ENCODE results near the gene YWHAE. TPM values are rescaled to one million over a fixed set of nuclear protein-coding genes. Genes with fewer than 3 reads are reported as not detected.

Gene YWHAE
- total and polyA plus RNA-seq, 2 donors (not counting 1 experiment from before 2014, with no cell fraction given) = 364 to 1,742 TPM

GRCh38 chr17:1322014-1322428, 78.0 kb downstream of the YWHAE start:
- Histone ChIP-seq H3K79me2 (ENCODE audit: control insufficient read depth, insufficient read depth, low read length) (no peaks in the 10 kb centered on the region), H3K27ac (ENCODE audit: insufficient read depth, low read length) (no peak overlapping the region), H3K4me2 (ENCODE audit: extremely low read depth, insufficient read depth, low read length) (no peak overlapping the region), H3K4me1 (ENCODE audit: control insufficient read depth, extremely low read depth, insufficient read depth, low read length) (no peaks in the 10 kb centered on the region), H3K9ac (ENCODE audit: insufficient read depth, low read length) (no peak overlapping the region), H4K20me1 (ENCODE audit: control insufficient read depth, extremely low read depth, insufficient read depth, low read length) (no peaks in the 10 kb centered on the region), H3K27me3 (ENCODE audit: control insufficient read depth, insufficient read depth, low read length) (no peaks in the 10 kb centered on the region), H3K36me3 (ENCODE audit: control insufficient read depth, insufficient read depth, low read length) (no peaks in the 10 kb centered on the region), H3K4me3 (replicated peaks in 1 of 4; ENCODE audit: control extremely low read depth in 1 of 4, insufficient read depth in 1 of 4, low read depth in 3 of 4, low read length in 4 of 4) (no peak overlapping the region), H2AFZ (ENCODE audit: low read length) (no peak overlapping the region), H3K9me3 (ENCODE audit: control insufficient read depth, insufficient read depth, low read depth, low read length) (no peaks in the 10 kb centered on the region)
- no peak for TF ChIP-seq EZH2 (IDR thresholded peaks at IDR 0.05; ENCODE audit: low read length, missing control alignments)
- TF ChIP-seq, protein P1, sequence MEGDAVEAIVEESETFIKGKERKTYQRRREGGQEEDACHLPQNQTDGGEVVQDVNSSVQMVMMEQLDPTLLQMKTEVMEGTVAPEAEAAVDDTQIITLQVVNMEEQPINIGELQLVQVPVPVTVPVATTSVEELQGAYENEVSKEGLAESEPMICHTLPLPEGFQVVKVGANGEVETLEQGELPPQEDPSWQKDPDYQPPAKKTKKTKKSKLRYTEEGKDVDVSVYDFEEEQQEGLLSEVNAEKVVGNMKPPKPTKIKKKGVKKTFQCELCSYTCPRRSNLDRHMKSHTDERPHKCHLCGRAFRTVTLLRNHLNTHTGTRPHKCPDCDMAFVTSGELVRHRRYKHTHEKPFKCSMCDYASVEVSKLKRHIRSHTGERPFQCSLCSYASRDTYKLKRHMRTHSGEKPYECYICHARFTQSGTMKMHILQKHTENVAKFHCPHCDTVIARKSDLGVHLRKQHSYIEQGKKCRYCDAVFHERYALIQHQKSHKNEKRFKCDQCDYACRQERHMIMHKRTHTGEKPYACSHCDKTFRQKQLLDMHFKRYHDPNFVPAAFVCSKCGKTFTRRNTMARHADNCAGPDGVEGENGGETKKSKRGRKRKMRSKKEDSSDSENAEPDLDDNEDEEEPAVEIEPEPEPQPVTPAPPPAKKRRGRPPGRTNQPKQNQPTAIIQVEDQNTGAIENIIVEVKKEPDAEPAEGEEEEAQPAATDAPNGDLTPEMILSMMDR (conservative IDR thresholded peaks at IDR 0.05 in 1 of 2, IDR thresholded peaks at IDR 0.05 in 1 of 2; ENCODE audit: low read depth in 1 of 2, low read length in 2 of 2) = no peak
- DNase-seq (ENCODE audit: low read depth in 2 of 2) = no peak

GRCh38 chr17:1315891-1316403, 84.1 kb downstream of the YWHAE start:
- Histone ChIP-seq H3K4me1 (ENCODE audit: control insufficient read depth, extremely low read depth, insufficient read depth, low read length) (no peaks in the 10 kb centered on the region), H3K9ac (ENCODE audit: insufficient read depth, low read length) (no peak overlapping the region), H3K4me3 (replicated peaks in 1 of 4; ENCODE audit: control extremely low read depth in 1 of 4, insufficient read depth in 1 of 4, low read depth in 3 of 4, low read length in 4 of 4) (no peak overlapping the region), H3K27me3 (ENCODE audit: control insufficient read depth, insufficient read depth, low read length) (peaks cover 4% of the 10 kb centered on the region), H3K9me3 (ENCODE audit: control insufficient read depth, insufficient read depth, low read depth, low read length) (no peaks in the 10 kb centered on the region), H3K79me2 (ENCODE audit: control insufficient read depth, insufficient read depth, low read length) (no peaks in the 10 kb centered on the region), H3K27ac (ENCODE audit: insufficient read depth, low read length) (no peak overlapping the region), H3K36me3 (ENCODE audit: control insufficient read depth, insufficient read depth, low read length) (no peaks in the 10 kb centered on the region), H2AFZ (ENCODE audit: low read length) (no peak overlapping the region), H4K20me1 (ENCODE audit: control insufficient read depth, extremely low read depth, insufficient read depth, low read length) (no peaks in the 10 kb centered on the region), H3K4me2 (ENCODE audit: extremely low read depth, insufficient read depth, low read length) (no peak overlapping the region)
- TF ChIP-seq, protein P1 (conservative IDR thresholded peaks at IDR 0.05 in 1 of 2, IDR thresholded peaks at IDR 0.05 in 1 of 2; ENCODE audit: low read depth in 1 of 2, low read length in 2 of 2) = no peak
- no peak for TF ChIP-seq EZH2 (IDR thresholded peaks at IDR 0.05; ENCODE audit: low read length, missing control alignments)
- DNase-seq (ENCODE audit: low read depth in 2 of 2) = no peak

DNA sequence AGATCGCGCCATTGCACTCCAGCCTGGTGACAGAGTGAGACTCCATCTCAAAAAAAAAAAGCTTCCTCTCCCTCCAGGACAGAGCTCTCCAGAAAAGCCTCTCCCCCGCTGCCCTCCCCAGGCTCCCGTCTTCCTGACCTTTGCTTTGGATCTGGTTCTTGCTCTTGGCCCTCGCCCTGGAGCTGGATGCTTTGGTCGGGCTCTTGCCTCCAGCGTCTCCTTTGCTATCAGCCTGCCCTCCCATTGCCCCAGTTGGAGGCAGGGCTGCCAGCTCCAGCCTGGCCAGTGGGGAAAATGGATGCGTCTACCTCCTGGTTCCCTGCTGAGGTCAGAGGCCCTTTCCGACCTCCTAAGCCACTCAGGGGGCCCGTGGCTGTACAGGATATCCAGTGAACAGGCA, 84.6 kb downstream of the YWHAE start:
- Histone ChIP-seq H4K20me1 (ENCODE audit: control insufficient read depth, extremely low read depth, insufficient read depth, low read length) (no peaks in the 10 kb centered on the region), H3K4me3 (replicated peaks in 1 of 4; ENCODE audit: control extremely low read depth in 1 of 4, insufficient read depth in 1 of 4, low read depth in 3 of 4, low read length in 4 of 4) (no peak overlapping the region), H3K4me1 (ENCODE audit: control insufficient read depth, extremely low read depth, insufficient read depth, low read length) (no peaks in the 10 kb centered on the region), H3K4me2 (ENCODE audit: extremely low read depth, insufficient read depth, low read length) (no peak overlapping the region), H3K9ac (ENCODE audit: insufficient read depth, low read length) (no peak overlapping the region), H3K9me3 (ENCODE audit: control insufficient read depth, insufficient read depth, low read depth, low read length) (no peaks in the 10 kb centered on the region), H3K36me3 (ENCODE audit: control insufficient read depth, insufficient read depth, low read length) (no peaks in the 10 kb centered on the region), H3K27me3 (ENCODE audit: control insufficient read depth, insufficient read depth, low read length) (peaks cover 4% of the 10 kb centered on the region), H3K79me2 (ENCODE audit: control insufficient read depth, insufficient read depth, low read length) (no peaks in the 10 kb centered on the region), H2AFZ (ENCODE audit: low read length) (no peak overlapping the region), H3K27ac (ENCODE audit: insufficient read depth, low read length) (no peak overlapping the region)
- TF ChIP-seq EZH2 (IDR thresholded peaks at IDR 0.05; ENCODE audit: low read length, missing control alignments) = no peak
- TF ChIP-seq, protein P1 (conservative IDR thresholded peaks at IDR 0.05 in 1 of 2, IDR thresholded peaks at IDR 0.05 in 1 of 2; ENCODE audit: low read depth in 1 of 2, low read length in 2 of 2) = no peak
- DNase-seq (ENCODE audit: low read depth in 2 of 2) = no peak
